Measurements from ENCODE around the gene RIN3.

RIN3 gene

GRCh38 chr14:92556863-92557543 lies 43.4 kb downstream of the RIN3 start:
- DNase-seq: no peak

DNA sequence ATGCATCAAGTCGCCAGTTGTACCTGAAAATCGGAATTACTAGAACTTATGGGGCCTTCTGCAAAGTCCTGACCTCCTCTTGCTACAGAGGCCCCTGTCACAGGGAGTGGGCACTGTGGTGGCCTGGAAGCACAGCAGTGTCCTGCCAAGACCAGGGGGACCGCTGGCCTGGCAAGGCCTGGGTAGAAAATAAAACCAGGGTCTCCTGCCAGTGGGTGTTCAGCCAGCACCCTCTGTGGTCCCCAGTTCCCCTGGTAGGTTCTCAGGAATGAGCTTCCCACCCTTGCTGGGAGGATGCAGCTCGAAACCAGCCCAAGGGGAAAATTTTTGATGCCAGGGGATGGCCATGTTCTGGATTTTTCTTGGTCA lies 43.9 kb downstream of the RIN3 start:
- DNase-seq: no peak

GRCh38 chr14:92558319-92558718 lies 44.7 kb downstream of the RIN3 start:
- DNase-seq: no peak

DNA sequence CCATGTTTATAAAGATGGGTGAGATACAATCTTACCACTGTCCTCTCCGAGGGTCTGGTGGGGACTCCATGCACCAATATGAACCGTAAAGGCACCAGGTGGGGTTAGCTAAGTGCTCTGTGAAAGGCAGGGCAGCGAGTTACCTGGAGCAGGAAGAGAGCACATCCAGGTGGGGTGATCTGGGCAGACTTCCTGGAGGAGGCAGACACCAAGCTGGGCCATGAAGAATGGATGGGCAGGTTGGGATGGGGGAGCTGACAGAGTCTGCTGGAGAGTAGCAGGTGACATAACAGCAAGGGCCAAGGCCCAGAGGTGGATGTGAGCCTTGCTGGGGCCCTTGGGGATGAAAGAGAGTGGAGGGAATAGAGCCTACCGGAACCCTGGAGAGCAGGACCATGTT lies 45.9 kb downstream of the RIN3 start:
- DNase-seq: no peak

DNA sequence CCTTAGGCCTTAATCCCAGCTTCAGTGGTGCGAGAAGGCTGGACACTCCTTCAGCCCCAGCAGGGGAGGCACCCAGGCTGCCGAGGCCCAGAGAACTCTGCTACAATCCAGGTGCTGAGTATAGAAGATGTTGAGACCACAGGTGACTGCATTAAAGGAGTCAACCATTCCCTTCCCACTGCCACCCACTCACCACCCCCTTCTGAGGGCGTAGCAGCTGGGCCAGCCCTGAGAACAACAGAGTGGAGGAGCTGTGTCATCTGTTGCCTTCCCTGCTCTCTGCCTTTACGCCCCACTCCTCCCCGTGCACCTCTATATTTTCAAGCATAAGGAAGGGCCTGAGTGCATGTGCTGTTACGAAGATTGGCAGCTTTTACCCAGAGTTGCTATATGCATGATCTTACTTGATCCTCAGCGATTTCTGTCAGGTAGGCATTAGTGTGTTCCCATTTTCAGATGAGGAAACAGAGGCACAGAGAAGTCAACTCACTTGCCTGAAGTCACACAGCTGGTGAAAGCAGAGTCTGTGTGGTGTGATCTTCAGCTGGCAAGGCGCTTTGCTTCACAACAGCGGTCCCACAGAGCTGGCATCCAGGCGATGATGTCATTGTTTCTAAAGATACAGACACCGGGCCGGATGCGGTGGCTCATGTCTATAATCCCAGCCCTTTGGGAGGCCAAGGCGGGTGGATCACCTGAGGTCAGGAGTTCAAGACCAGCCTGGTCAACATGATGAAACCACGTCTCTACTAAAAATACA lies 46.7 kb downstream of the RIN3 start:
- DNase-seq: no peak

DNA sequence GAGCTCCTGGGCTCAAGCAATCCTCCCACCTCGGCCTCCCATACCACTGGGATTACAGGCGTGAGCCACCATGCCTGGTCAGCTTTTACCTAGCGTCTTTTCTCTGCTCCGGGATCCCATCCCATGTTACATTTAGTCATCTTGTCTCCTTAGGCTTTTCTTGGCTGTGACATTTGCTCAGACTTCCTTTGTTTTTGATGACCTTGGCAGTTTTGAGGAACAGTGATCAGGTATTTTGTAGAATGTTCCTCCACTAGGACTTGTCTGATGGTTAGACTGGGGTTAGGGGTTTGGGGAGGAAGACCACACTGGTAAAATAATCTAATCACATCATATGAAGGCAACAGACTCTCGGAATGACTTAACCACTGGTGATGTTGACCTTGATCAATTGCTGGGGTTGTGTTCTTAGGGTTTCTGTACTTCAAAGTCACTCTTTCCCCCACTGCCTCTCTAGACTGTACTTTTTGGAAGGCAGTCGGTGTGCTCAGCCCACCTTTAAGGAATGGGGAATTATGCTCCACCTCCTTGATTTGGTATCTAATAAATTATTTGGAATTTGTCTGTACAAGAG lies 48.4 kb downstream of the RIN3 start:
- DNase-seq: no peak

- no peak for DNase-seq
These were observed 49.8 kb downstream of the RIN3 start for GRCh38 chr14:92563359-92563758.

DNA sequence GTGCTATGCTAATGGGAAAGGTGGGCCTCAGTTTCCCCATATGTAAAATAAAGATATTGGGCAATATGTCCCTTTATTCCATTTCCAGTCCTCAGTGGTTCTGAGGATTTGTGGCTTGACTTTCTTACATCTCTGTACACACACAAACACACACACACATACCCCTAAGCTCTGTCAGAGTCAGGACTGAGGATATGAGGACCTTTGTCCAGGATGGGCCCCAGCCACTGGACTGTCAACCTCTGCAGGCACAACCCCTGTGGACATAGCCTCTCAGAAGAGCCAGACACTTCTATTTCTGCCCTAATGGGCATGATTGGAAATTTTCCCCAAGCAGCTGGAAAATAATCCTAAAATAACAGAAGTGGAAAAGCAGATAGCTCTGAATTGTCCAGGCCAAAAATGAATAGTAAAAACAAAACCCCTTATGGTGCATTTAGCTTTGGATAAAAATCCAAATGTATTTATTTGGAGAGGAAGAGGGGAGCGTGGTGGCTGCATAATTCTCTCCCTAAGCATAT lies 50.2 kb downstream of the RIN3 start:
- no peak for DNase-seq

DNA sequence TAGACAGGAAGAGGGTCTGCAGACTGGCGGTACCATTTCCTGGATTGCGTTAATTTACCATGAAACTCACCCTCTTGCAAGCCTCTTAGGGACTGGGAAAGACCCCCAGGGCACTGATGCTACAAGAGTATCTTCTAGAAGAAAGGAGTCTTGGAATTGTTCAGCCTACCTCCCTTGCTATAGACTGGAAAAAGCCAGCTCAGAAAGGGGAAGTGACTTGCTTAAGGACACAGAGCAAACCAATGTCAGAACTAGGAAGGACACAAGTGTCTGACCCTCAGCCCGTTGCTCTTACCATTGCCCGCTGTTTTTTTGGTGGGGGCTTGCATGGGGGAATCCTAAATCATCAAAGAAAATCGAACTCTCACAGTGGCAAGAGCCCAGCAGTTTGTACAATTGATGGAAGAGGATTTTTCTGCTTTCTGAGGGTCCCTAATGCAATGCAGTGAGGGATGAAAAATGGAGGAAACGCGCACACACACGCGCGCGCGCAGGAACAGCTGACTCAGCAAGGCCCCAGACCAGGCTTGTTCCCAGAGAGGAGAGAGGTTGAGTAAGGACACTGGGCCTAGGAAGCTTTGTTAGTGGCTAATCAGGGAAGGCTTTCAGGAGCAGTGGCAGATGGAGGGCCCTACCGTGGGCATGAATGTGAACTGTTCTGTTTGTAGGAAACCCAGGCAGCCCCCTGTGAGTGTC lies 50.9 kb downstream of the RIN3 start:
- DNase-seq: no peak

DNA sequence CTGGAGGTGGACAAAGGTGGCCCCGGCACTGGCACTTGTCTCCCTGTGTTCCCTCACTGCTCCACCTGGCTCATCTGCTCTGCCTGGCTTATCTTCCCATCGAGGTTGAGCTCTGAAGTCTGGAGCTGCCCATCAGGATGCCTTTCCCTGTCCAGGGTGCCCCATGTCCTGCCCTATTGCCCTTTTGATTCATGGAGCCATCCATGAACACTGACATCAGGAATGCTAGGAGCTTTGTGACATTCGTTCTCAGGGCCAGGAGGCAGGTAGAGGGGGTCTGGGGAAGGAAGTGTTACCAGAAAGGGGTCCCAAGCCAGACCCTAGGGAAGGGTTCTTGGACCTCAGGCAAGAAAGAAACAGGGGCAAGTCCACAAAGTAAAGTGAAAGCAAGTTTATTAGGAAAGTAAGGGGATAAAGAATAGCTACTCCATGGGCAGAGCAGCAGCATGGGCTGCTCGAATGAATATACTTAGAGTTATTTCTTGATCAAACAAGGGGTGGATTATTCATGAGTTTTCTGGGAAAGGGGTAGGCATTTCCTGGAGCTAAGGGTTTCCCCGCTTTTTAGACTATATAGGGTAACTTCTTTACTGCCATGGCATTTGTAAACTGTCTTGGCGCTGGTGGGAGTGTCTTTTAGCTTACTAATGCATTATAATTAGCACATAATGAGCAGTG lies 51.6 kb downstream of the RIN3 start:
- DNase-seq: no peak

DNA sequence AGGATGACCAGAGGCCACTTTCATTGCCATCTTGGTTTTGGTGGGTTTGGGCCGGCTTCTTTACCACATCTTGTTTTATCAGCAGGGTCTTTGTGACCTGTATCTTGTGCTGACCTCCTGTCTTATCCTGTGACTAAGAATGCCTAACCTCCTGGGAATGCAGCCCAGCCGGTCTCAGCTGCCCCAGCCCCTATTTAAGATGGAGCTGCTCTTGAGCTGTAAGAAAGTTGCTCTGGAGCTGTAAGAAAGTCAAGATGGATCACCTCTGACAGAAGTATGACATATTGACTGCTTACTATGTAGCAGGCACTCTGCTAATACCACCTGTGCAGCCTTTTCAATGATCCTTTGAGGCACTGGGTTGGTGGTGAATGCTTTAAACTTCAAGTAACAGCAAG lies 52.1 kb downstream of the RIN3 start:
- DNase-seq: no peak

- no peak for DNase-seq
These were observed 53.7 kb downstream of the RIN3 start for GRCh38 chr14:92567173-92567725.

DNA sequence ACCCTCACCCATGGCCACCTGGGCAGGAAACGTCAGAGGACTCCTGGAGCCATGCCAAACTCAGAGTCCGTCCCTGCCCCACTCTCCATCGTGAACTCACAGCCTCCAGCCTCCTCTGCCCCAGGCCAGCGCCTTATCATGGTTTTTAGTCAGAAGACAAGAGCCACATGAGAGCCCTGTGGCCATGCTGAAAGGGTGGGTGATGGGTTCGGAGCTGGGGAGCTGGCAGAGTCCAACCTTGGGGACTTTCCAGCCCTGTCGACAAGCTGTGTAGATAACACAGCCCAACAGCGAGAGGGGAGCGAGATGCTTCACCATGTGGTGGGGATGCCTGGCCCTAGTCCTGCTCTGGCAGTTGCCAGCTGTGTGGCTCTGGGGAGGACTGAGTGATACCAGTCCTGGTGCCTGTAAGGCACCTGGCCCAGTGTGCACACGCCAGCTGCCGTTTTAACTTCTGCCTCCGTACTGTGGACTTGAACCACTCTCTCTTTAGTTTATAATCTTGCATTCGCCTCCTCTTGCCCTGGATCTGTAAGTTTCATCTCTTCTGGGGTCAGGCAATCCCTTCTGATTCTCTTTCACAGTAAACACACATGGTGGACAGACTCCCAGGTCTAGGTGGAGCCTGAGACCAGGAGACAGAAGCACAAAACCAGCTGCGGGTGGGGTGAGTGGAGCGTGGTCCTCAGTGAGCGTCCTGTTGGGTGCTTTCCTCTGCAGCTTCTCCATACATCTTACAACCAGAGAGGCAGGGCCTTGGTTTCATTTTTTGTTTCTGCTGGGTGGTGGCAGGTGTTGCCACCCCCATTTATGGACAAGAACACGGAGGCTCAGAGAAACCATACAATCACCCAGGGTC lies 55.3 kb downstream of the RIN3 start:
- DNase-seq: no peak

DNA sequence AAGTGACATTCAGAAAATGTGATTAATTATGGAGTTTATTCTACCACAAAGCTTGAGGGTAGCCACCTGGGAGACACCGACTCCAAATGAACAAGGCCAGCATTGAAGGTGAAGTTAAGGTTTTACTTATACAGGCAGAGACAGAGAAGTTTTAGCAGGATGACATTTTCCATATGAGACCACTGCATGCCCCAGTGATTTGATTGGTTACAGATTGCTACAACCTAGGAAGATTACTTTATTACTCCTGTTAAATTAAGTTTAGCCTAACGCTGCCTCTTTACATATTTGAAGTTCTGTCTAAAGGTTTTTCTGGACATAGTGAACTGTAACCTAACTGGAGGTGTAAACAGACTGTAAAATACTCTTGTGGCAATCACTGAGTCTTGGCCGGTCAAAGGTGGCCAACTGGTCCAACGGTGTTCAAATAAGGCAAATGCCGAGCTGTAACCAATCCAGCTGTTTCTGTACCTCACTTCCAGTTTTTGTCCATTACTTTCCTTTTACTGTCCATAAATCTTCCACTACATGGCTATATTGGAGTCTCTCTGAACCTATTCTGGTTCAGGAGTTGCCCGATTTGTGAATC lies 57.2 kb downstream of the RIN3 start:
- no peak for DNase-seq

DNA sequence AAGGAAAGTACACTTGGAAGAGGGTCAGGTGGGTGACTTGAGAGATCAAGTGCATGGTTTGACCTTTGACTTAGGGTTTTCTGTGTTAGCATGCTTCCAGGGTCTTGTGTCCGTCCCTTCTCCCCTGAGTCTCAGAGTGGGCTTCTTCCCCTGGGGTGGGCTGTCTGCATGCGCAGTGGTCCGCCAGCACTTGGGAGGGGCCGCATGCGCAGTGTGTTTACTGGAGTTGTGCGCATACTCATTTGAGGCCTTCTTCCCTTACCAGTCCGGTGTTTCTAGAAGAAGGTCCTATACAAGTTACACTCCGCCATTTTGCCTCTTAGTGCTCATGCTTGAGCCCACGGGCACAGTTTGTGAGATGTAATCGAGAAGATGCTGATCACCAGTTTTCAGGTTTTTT lies 58.5 kb downstream of the RIN3 start:
- no peak for DNase-seq

DNA sequence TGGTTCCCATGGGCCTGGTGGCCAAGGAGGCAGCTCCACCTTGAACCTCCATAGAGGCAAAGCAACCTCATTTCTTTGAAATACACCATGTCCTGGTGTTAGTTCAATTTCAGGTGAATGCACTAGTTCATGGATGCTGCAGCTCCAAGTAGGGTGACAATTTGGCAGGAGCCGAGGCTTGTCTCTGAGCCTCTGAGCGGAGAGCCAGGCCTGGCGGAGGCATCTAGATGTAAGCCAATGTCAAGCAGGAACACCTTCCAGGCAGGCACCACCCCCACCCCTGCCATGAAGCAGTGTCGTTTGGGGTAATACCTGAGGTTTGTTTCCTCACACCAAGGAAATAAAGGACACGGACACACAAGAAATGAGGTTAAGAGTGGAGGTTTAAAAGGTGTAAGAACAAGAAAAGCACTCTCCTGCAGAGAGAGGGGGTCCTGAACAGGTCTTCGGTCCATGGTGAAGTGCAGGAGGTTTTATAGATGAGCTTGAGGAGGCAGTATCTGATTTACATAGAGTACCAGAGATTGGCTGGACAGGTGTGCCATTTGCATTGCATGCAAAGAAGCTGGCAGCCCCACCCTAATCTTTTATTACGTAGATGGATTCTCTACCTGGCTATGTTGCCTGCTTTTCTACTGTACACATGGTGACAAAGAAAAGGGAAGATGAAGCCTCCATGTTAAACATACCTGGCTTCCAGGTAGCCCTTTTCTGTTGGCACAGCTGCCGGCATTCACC lies 60.3 kb downstream of the RIN3 start:
- no peak for DNase-seq

DNA sequence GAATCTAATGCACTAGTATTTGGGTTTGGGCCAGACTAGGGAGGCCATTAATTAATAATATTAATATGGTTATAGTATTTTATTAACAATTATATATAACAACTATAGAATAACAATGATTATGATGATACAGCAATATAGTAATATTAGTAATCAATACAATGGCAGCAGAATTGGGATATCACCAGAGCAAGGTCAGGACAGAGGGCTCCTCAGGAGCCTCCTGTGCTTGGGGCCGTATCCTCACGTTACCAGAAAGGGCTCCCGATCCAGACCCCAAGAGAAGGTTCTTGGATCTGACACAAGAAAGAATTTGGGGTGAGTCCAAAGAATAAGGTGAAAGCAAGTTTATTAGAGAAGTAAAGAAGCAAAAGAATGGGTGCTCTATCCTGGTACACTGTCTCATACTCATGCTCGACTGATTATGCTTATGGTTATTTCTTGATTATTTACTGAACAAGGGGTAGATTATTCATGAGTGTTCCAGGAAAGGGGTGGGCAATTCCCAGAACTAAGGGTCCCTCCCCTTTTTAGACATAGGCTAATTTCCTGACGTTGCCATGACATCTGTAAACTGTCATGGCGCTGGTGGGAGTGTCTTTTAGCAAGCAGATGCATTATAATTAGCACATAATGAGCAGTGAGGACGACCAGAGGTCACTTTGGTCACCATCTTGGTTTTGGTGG lies 61.6 kb downstream of the RIN3 start:
- no peak for DNase-seq

DNA sequence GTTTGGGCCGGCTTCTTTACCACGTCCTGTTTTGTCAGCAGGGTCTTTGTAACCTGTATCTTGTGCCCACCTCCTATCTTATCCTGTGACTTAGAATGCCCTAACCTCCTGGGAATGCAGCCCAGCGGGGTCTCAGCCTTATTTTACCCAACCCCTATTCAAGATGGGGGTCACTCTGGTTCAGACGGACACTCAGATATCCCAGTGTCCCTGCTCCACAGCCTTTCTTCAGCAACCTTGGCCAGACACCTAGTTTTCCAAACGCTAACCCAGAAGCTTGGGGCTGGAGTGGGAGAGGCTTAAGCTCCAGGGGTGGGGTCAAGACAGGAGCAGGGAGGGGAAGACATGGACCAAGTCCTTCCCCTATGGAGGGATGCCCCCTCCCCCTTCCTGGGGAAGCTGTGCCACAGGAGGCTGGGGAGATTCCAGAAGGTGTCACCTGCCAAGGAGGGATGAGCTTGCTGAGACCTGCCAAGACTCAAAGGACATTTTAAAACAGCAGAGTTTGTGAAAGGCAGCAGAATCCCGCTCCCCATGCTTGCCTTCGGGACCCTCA lies 62.2 kb downstream of the RIN3 start:
- DNase-seq: no peak

GRCh38 chr14:92577321-92577742 lies 63.8 kb downstream of the RIN3 start:
- DNase-seq: no peak

Data from effector CD8-positive, alpha-beta T cell (primary cell).